ENCODE results near the gene APOB. TPM values are rescaled to one million over a fixed set of nuclear protein-coding genes. Genes with fewer than 3 reads are reported as not detected.

The APOB gene
- total RNA-seq, 1 experiment from 2014 or later = not detected

DNA sequence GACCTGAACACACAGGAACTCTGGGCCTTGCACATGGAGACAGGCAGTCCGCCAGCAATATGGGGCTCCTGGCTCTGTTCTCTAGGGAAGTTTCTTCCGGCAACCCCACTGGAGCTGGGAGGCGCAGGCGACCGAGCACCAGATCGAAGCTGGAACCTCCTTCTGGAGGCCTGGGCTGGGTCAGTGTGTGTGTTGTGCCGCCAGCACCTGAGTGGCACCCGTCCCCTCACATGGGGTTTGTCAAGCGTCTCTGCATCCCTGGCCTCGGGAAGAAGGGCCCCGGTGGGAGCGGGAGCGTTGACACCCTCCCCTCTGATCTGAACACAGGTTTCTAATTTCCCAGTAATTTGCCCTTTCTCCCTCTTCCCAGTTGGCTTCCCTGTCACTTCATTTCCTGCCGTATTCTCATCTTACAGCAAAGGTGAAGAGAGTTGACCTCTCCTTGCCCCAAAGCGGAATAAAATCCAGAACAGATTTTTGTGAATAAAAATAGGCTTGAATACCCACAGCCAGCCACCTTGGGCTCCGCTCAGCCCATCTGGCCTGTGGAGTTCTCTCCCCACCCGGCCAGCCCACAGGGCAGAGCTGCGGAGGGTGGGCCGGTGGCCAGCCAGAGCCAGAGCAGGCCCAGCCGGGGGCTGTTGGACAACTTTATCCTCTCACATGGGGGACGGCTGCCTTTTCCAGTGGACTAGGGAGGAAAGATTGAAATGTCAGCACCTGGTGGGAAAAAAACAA lies 85.9 kb downstream of the APOB start:
- ATAC-seq (no peak), DNase-seq (no peak)
- Histone ChIP-seq H3K79me2 (ENCODE audit: low read length) (no peaks in the 10 kb centered on the region), H4K20me1 (ENCODE audit: low read length) (no peaks in the 10 kb centered on the region), H2AFZ (ENCODE audit: low read length) (no peak overlapping the region), H3K27ac (ENCODE audit: low read length) (no peak overlapping the region), H3K4me3 (ENCODE audit: low read length) (no peak overlapping the region), H3K9me3 (ENCODE audit: low read length) (no peaks in the 10 kb centered on the region), H3K9me2 (replicated peaks; ENCODE audit: low read length) (no peaks in the 10 kb centered on the region), H3K4me1 (ENCODE audit: insufficient read depth, low read length) (no peaks in the 10 kb centered on the region), H3K36me3 (ENCODE audit: low read depth, low read length) (no peaks in the 10 kb centered on the region), H3K27me3 (ENCODE audit: low read length) (peaks cover 6% of the 10 kb centered on the region; the same call in 1 of the 2 replicates), H3F3A (ENCODE audit: low read length, unreplicated experiment) (no peaks in the 10 kb centered on the region), H3K9ac (ENCODE audit: low read length) (no peak overlapping the region), H3K4me2 (ENCODE audit: low read length) (no peak overlapping the region)
- ChIA-PET CTCF (no interaction called here), POLR2A (ENCODE audit: unreplicated experiment) (no interaction called here)
- intact Hi-C loops (cut with micrococcal nuclease) = no loop called here
- TF ChIP-seq, protein P1, sequence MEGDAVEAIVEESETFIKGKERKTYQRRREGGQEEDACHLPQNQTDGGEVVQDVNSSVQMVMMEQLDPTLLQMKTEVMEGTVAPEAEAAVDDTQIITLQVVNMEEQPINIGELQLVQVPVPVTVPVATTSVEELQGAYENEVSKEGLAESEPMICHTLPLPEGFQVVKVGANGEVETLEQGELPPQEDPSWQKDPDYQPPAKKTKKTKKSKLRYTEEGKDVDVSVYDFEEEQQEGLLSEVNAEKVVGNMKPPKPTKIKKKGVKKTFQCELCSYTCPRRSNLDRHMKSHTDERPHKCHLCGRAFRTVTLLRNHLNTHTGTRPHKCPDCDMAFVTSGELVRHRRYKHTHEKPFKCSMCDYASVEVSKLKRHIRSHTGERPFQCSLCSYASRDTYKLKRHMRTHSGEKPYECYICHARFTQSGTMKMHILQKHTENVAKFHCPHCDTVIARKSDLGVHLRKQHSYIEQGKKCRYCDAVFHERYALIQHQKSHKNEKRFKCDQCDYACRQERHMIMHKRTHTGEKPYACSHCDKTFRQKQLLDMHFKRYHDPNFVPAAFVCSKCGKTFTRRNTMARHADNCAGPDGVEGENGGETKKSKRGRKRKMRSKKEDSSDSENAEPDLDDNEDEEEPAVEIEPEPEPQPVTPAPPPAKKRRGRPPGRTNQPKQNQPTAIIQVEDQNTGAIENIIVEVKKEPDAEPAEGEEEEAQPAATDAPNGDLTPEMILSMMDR (conservative IDR thresholded peaks at IDR 0.05; ENCODE audit: low read depth, low read length) = no peak
- TF ChIP-seq EZH2 (IDR thresholded peaks at IDR 0.05; ENCODE audit: low read length, unreplicated experiment) (no peak), EZH2phosphoT487 (IDR thresholded peaks at IDR 0.05; ENCODE audit: borderline replicate concordance, low read length) (no peak)
- BruUV-seq (replicated peaks) = no TSS peak

DNA sequence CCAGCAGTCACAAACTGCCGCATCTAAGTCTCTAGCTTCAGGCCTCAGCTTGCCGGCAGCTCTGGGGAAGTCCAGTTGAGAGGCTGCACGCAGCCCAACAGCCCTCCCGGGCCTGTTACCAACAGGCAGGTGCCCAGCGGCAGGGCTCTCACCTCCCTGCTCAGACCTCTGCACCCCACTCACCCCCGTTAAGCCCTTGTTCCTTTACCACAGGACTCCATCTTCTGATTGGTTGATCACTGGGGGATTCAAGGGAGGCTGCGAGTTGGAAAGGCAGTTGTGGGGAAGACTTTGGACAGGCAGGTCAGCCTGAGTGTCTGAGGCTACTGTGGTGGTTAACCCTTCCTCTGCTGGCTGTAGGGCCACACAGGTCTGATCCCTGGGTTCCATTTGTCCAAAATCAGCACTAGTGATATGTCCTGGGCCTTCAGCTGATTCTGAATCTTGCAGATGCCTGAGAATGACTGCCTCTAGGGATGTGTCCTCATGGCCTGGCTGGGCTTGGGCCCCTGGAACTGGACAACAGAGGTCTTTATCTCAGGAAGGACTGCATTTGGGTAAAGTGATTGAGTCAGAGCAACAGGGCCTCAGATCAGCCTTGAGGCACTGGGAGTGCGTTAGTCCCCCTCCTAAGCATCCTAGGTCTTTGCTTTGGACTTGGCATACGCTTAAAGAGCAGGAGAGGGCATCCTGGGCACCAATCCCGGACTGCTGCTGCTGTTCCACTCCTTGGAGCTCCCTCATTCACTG lies 88.4 kb downstream of the APOB start:
- no peaks in the 10 kb centered on the region for H4K20me1 ChIP-seq (ENCODE audit: low read length)
- H3K9me3 ChIP-seq (ENCODE audit: low read length) = no peaks in the 10 kb centered on the region
- no peak for TF ChIP-seq EZH2phosphoT487 (IDR thresholded peaks at IDR 0.05; ENCODE audit: borderline replicate concordance, low read length)
- TF ChIP-seq, protein P1 (conservative IDR thresholded peaks at IDR 0.05; ENCODE audit: low read depth, low read length) = no peak
- TF ChIP-seq EZH2 (IDR thresholded peaks at IDR 0.05; ENCODE audit: low read length, unreplicated experiment) = no peak
- H3K9me2 ChIP-seq (replicated peaks; ENCODE audit: low read length) = no peaks in the 10 kb centered on the region
- ATAC-seq (no peak), DNase-seq (no peak)
- POLR2A ChIA-PET (ENCODE audit: unreplicated experiment) = no interaction called here
- H3K79me2 ChIP-seq (ENCODE audit: low read length) = no peaks in the 10 kb centered on the region
- no peaks in the 10 kb centered on the region for H3K4me1 ChIP-seq (ENCODE audit: insufficient read depth, low read length)
- peaks cover 7% of the 10 kb centered on the region; the same call in 1 of the 2 replicates for H3K27me3 ChIP-seq (ENCODE audit: low read length)
- H3K9ac ChIP-seq (ENCODE audit: low read length) = no peak overlapping the region
- H3F3A ChIP-seq (ENCODE audit: low read length, unreplicated experiment) = no peaks in the 10 kb centered on the region
- CTCF ChIA-PET = no interaction called here
- H3K4me2 ChIP-seq (ENCODE audit: low read length) = no peak overlapping the region
- H2AFZ ChIP-seq (ENCODE audit: low read length) = no peak overlapping the region
- no peaks in the 10 kb centered on the region for H3K36me3 ChIP-seq (ENCODE audit: low read depth, low read length)
- no peak overlapping the region for H3K4me3 ChIP-seq (ENCODE audit: low read length)
- no peak overlapping the region for H3K27ac ChIP-seq (ENCODE audit: low read length)
- no TSS peak for BruUV-seq (replicated peaks)
- intact Hi-C loops (cut with micrococcal nuclease) = no loop called here

Measured in PC-3 (cell line).